Central memory CD4-positive, alpha-beta T cell (primary cell): ENCODE results near the gene PLA2G6.

Source experiments
- DNase-seq: peaks from one replicate; pipeline ENCODE4 v3.0.0; 2022

Gene PLA2G6

GRCh38 chr22:38109371-38110001 is 72.1 kb downstream of the PLA2G6 start:
- peak; percentile 24 for DNase-seq

GRCh38 chr22:38108561-38109319 is 72.9 kb downstream of the PLA2G6 start:
- no peak for DNase-seq

GRCh38 chr22:38107692-38108515 is 73.7 kb downstream of the PLA2G6 start:
- no peak for DNase-seq

GRCh38 chr22:38106814-38107578 is 74.6 kb downstream of the PLA2G6 start:
- no peak for DNase-seq

GRCh38 chr22:38104084-38104483 is 77.5 kb downstream of the PLA2G6 start:
- DNase-seq: no peak

- DNase-seq: no peak
These were observed 78.0 kb downstream of the PLA2G6 start for GRCh38 chr22:38103641-38104040.

GRCh38 chr22:38098410-38099249 is 83.0 kb downstream of the PLA2G6 start:
- no peak for DNase-seq

- DNase-seq: no peak
These were observed 83.8 kb downstream of the PLA2G6 start for GRCh38 chr22:38097557-38098409.

- DNase-seq: no peak
These were observed 84.6 kb downstream of the PLA2G6 start for GRCh38 chr22:38097058-38097457.

- no peak for DNase-seq
These were observed 92.2 kb downstream of the PLA2G6 start for GRCh38 chr22:38089474-38089851.

- no peak for DNase-seq
These were observed 92.8 kb downstream of the PLA2G6 start for GRCh38 chr22:38088629-38089473.

GRCh38 chr22:38087855-38088254 is 93.8 kb downstream of the PLA2G6 start:
- no peak for DNase-seq

- DNase-seq: no peak
These were observed 94.7 kb downstream of the PLA2G6 start for GRCh38 chr22:38086942-38087341.

GRCh38 chr22:38086001-38086845 is 95.4 kb downstream of the PLA2G6 start:
- DNase-seq: no peak

GRCh38 chr22:38085501-38085900 is 96.1 kb downstream of the PLA2G6 start:
- DNase-seq: no peak

GRCh38 chr22:38085056-38085455 is 96.6 kb downstream of the PLA2G6 start:
- DNase-seq: no peak

GRCh38 chr22:38083931-38084631 is 97.5 kb downstream of the PLA2G6 start, which contains the start of gene SLC16A8:
TSS of gene SLC16A8 (minus strand) at chr22:38084184. CDS start at chr22:38082873, 1,311 bp downstream.
- DNase-seq: no peak
